Uterus (tissue), 2 donors: ENCODE results near the gene NAGPA.

ENCODE experiments used
- POLR2A ChIP-seq, 2 donors: fragments of 450-650 bp; IDR thresholded peaks; one replicate each; pipeline ENCODE4 v1.6.1; 2016; ENCODE audit warnings: antibody characterized with exemption in 2 of 2, mild to moderate bottlenecking in 1 of 2, moderate library complexity in 1 of 2
- TF ChIP-seq, protein P1 (sequence below), 4 experiments: fragments of 200-600 bp in 2 of 4; fragments of 450-650 bp in 2 of 4; sonication (generic) in 2 of 4; IDR thresholded peaks; one replicate each; pipeline ENCODE4 v1.5.1; 2016 to 2019; ENCODE audit warnings: antibody characterized with exemption in 4 of 4, mild to moderate bottlenecking in 2 of 4, moderate library complexity in 1 of 4

DNA sequence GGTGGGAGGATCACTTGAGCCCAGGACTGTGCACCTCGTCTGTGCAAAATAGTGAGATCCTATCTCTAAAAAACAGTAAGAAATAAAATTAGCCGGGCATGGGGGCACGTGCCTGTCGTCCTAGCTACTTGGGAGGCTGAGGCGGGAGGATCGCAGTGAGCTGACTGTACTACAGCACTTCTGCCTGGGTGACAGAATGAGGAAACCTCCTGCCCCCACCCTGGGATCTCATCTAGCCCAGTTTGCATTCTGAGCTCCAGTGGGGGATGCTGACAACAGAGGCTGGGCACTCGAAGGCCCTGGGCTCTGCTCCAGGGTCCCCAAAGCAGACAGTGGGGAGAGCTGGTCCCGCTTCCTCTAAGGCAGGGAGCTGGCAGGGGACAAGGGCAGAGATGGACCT, 7.1 kb downstream of the NAGPA start:
- TF ChIP-seq, protein P1, sequence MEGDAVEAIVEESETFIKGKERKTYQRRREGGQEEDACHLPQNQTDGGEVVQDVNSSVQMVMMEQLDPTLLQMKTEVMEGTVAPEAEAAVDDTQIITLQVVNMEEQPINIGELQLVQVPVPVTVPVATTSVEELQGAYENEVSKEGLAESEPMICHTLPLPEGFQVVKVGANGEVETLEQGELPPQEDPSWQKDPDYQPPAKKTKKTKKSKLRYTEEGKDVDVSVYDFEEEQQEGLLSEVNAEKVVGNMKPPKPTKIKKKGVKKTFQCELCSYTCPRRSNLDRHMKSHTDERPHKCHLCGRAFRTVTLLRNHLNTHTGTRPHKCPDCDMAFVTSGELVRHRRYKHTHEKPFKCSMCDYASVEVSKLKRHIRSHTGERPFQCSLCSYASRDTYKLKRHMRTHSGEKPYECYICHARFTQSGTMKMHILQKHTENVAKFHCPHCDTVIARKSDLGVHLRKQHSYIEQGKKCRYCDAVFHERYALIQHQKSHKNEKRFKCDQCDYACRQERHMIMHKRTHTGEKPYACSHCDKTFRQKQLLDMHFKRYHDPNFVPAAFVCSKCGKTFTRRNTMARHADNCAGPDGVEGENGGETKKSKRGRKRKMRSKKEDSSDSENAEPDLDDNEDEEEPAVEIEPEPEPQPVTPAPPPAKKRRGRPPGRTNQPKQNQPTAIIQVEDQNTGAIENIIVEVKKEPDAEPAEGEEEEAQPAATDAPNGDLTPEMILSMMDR (IDR thresholded peaks at IDR 0.05), result no peak
- no peak for TF ChIP-seq POLR2A (IDR thresholded peaks at IDR 0.05)
